Stimulated activated naive CD4-positive, alpha-beta T cell treated with Interleukin-2 at 50 U/mL for 16 hours (primary cell): Measurements from ENCODE around the gene TSPAN14.
"Not testable (repeated sequence)": the region's sequence is repeated elsewhere in the genome, so short reads cannot be mapped to it uniquely, and the experiment has no call there.

Experiments
- DNase-seq: peaks from one replicate; lab custom pipeline; 2025; lab: John Stamatoyannopoulos, UW

The TSPAN14 gene

GRCh38 chr10:80453842-80454512 lies at the start of gene TSPAN14:
Gene TSPAN14 (plus strand): TSS chr10:80454310. CDS start chr10:80489234, 34,924 bp downstream.
- peak; percentile 78 for DNase-seq

- no peak for DNase-seq
Observed at GRCh38 chr10:80405035-80405434, 49.1 kb upstream of the TSPAN14 start.

GRCh38 chr10:80405626-80406025 lies 48.5 kb upstream of the TSPAN14 start:
- DNase-seq, result no peak

- no peak for DNase-seq
Observed at GRCh38 chr10:80406204-80406603, 47.9 kb upstream of the TSPAN14 start.

GRCh38 chr10:80407812-80408241 lies 46.3 kb upstream of the TSPAN14 start:
- peak; percentile 40 for DNase-seq

- peak; percentile 78 for DNase-seq
Observed at GRCh38 chr10:80408242-80409101, 45.6 kb upstream of the TSPAN14 start, which contains the start of gene PRXL2A. Gene PRXL2A (plus strand): TSS chr10:80408551. CDS start chr10:80420468, 11,917 bp downstream.

GRCh38 chr10:80409121-80409520 lies 45.0 kb upstream of the TSPAN14 start:
- DNase-seq, result no peak

GRCh38 chr10:80410122-80410521 lies 44.0 kb upstream of the TSPAN14 start:
- DNase-seq, result no peak

- no peak for DNase-seq
Observed at GRCh38 chr10:80410578-80411145, 43.4 kb upstream of the TSPAN14 start.

- DNase-seq, result no peak
Observed at GRCh38 chr10:80411267-80411668, 42.8 kb upstream of the TSPAN14 start.

GRCh38 chr10:80411681-80412220 lies 42.4 kb upstream of the TSPAN14 start:
- DNase-seq, result no peak

- no peak for DNase-seq
Observed at GRCh38 chr10:80412486-80412885, 41.6 kb upstream of the TSPAN14 start.

- DNase-seq, result no peak
Observed at GRCh38 chr10:80413271-80413996, 40.7 kb upstream of the TSPAN14 start.

- no peak for DNase-seq
Observed at GRCh38 chr10:80414142-80414895, 39.8 kb upstream of the TSPAN14 start.

GRCh38 chr10:80415734-80416478 lies 38.2 kb upstream of the TSPAN14 start:
- DNase-seq, result no peak

GRCh38 chr10:80416479-80417098 lies 37.5 kb upstream of the TSPAN14 start:
- no peak for DNase-seq

GRCh38 chr10:80417256-80417655 lies 36.9 kb upstream of the TSPAN14 start:
- not testable (repeated sequence) for DNase-seq

- DNase-seq, result no peak
Observed at GRCh38 chr10:80421050-80421706, 32.9 kb upstream of the TSPAN14 start.
